GM10266 (cell line): ENCODE results near the gene PSEN2.
"Not testable (repeated sequence)": the region's sequence is repeated elsewhere in the genome, so short reads cannot be mapped to it uniquely, and the experiment has no call there.

Experiments used
- DNase-seq: peaks from one replicate; pipeline ENCODE4 v3.0.0; 2012; ENCODE audit errors: extremely low spot score
- TF ChIP-seq, protein P1 (sequence below): IDR thresholded peaks from 2 replicates; pipeline ENCODE4 v1.5.1; 2012; ENCODE audit warnings: mild to moderate bottlenecking, low read depth; ENCODE audit not compliant: control insufficient read depth, insufficient read depth; ENCODE audit errors: missing control alignments

The PSEN2 gene

DNA sequence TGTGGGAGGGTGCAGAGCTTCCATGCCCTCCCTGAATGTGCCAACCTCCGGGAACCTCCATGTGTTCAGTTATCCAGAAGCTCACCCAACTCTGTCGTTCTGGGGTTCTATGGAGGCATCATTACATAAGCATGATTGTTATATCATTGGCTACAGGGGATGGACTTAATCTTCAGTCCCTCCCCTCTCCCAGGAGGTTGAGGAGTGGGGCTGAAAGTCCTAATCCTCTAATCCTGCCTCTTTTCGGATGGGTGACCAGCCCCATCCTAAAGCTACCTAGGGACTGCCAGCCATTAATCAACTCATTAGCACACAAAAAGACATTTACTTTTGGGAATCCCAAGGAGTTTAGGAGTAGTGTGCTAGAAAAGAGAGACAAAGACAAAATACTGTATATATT, 32.0 kb upstream of the PSEN2 start:
- DNase-seq = no peak
- TF ChIP-seq, protein P1, sequence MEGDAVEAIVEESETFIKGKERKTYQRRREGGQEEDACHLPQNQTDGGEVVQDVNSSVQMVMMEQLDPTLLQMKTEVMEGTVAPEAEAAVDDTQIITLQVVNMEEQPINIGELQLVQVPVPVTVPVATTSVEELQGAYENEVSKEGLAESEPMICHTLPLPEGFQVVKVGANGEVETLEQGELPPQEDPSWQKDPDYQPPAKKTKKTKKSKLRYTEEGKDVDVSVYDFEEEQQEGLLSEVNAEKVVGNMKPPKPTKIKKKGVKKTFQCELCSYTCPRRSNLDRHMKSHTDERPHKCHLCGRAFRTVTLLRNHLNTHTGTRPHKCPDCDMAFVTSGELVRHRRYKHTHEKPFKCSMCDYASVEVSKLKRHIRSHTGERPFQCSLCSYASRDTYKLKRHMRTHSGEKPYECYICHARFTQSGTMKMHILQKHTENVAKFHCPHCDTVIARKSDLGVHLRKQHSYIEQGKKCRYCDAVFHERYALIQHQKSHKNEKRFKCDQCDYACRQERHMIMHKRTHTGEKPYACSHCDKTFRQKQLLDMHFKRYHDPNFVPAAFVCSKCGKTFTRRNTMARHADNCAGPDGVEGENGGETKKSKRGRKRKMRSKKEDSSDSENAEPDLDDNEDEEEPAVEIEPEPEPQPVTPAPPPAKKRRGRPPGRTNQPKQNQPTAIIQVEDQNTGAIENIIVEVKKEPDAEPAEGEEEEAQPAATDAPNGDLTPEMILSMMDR = no peak

GRCh38 chr1:226845624-226846023, 24.8 kb upstream of the PSEN2 start:
- no peak for DNase-seq
- TF ChIP-seq, protein P1 = no peak

DNA sequence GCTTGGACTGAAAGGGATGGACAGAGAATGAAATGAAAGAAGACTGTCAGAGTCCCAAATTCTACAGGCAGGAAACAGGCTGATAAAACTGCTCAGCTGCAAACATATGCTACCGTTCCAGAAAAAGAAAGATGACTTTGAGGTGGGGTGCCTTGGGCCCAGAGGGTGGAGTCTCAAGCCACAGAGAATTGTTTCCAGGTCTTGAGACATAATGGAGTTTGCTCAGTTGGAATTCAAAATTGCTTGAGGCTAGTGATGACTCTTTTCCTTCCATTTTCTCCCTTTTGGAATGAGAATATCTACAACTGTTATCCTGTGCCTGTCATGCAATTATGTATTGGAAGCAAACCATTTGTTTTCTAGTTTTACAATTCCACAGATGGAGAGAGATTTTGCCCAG, 23.6 kb upstream of the PSEN2 start:
- DNase-seq = no peak
- TF ChIP-seq, protein P1 = no peak

- not testable (repeated sequence) for DNase-seq
These were observed 15.9 kb upstream of the PSEN2 start for GRCh38 chr1:226854548-226854947.

DNA sequence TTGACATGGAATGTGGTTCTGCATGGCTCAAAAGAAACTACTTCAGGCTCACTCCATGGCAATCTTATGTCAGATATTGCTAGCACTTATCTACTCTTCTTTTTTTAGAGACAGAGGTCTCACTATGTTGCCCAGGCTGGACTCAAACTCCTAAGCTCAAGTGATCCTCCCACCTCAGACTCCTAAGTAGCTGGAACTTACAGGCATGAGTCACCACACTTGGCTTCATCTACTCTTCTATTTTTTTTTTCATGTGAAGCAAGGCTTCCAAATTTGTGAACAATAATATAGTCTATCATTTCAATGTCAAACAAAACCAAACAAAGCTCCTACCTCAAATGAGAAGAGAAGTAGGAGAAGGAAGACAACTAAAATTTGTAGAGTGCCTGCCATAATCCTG, 7.5 kb upstream of the PSEN2 start:
- TF ChIP-seq, protein P1 = no peak

GRCh38 chr1:226863446-226863845, 7.0 kb upstream of the PSEN2 start:
- DNase-seq = peak; percentile 10
- TF ChIP-seq, protein P1 = no peak

More for the DNA sequence above, 7.5 kb upstream of the PSEN2 start:
- no peak for DNase-seq

DNA sequence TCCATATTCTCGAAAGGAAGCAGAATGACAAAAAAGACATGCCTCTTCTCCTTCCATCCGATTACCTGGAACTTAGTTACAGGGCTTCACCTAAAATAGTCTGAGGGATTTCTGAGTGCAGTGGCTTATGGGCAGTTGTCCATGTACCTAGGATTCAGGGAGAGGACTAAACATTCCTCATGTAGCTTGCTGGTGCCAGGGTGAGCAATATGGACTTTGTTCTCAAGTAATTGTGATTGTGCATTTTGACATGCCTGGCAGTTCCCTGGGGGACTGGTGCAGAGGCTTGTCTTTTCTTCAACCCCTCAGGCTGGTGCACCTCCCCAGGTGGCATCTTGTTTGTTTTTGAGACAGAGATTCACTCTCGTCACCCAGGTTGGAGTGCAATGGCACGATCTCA, 6.1 kb upstream of the PSEN2 start:
- TF ChIP-seq, protein P1 = no peak
- DNase-seq = no peak

GRCh38 chr1:226865590-226865989, 4.8 kb upstream of the PSEN2 start:
- DNase-seq = no peak
- TF ChIP-seq, protein P1 = no peak
